SK-N-MC (cell line): Measurements from ENCODE around the gene SOS1.

Experiments
- EZH2 ChIP-seq: fragments of 200-600 bp; sonication (generic); IDR thresholded peaks from one replicate; pipeline ENCODE4 v1.6.1; 2017; ENCODE audit warnings: antibody characterized with exemption
- POLR2AphosphoS5 ChIP-seq: IDR thresholded peaks from 2 replicates; pipeline ENCODE4 v1.6.1; 2012; ENCODE audit warnings: mild to moderate bottlenecking, low read depth, low read length, borderline replicate concordance

GRCh38 chr2:39061280-39061679 is 59.6 kb downstream of the SOS1 start:
- TF ChIP-seq POLR2AphosphoS5 = no peak
- TF ChIP-seq EZH2 = no peak
